ENCODE results near the gene MAVS. TPM values are rescaled to one million over a fixed set of nuclear protein-coding genes. Genes with fewer than 3 reads are reported as not detected.

MAVS gene
- total and polyA plus RNA-seq, 5 donors from 2014 or later, result 3.5 to 26.1 (median 3.8) TPM

GRCh38 chr20:3801299-3801698, 45.3 kb upstream of the MAVS start:
- no peak for DNase-seq
- H3K27ac Mint-ChIP-seq, result peak overlapping the region; percentile 96 to 98 (median 96)
- Histone ChIP-seq H3K36me3 (ENCODE audit: control insufficient read depth, insufficient read depth, low read length) (peaks cover 69% of the 10 kb centered on the region), H3K4me1 (ENCODE audit: control insufficient read depth, insufficient read depth, low read length, poor library complexity, severe bottlenecking) (peaks cover 69% of the 10 kb centered on the region), H3K9me3 (ENCODE audit: control insufficient read depth in 2 of 2, low read length in 2 of 2) (no peaks in the 10 kb centered on the region), H3K4me3 (ENCODE audit: low read depth, low read length) (peak overlapping the region; percentile 7), H3K27ac (ENCODE audit: insufficient read depth, low read length, poor library complexity, severe bottlenecking) (peak overlapping the region; percentile 73), H3K27me3 (ENCODE audit: control insufficient read depth, insufficient read depth, low read length) (no peaks in the 10 kb centered on the region)
- ATAC-seq (ENCODE audit: low read depth in 2 of 2), result no peak
- peaks cover 80% of the 10 kb centered on the region for H3K36me3 Mint-ChIP-seq
- H3K9me3 Mint-ChIP-seq, result no peaks in the 10 kb centered on the region
- peak overlapping the region in 2 of 4 donors; percentile 28 to 46 for H3K4me3 Mint-ChIP-seq
- H3K27me3 Mint-ChIP-seq, result peaks cover 4% of the 10 kb centered on the region
- peaks cover 7 to 81% (median 47%) of the 10 kb centered on the region in 4 donors for H3K4me1 Mint-ChIP-seq

- Histone ChIP-seq H3K27me3 (ENCODE audit: control insufficient read depth, insufficient read depth, low read length) (no peaks in the 10 kb centered on the region), H3K27ac (ENCODE audit: insufficient read depth, low read length, poor library complexity, severe bottlenecking) (peak overlapping the region; percentile 73), H3K9me3 (ENCODE audit: control insufficient read depth in 2 of 2, low read length in 2 of 2) (no peaks in the 10 kb centered on the region), H3K4me1 (ENCODE audit: control insufficient read depth, insufficient read depth, low read length, poor library complexity, severe bottlenecking) (peaks cover 70% of the 10 kb centered on the region), H3K36me3 (ENCODE audit: control insufficient read depth, insufficient read depth, low read length) (peaks cover 69% of the 10 kb centered on the region), H3K4me3 (ENCODE audit: low read depth, low read length) (no peak overlapping the region)
- ATAC-seq (ENCODE audit: low read depth in 2 of 2), result no peak
- H3K36me3 Mint-ChIP-seq, result peaks cover 82% of the 10 kb centered on the region
- peak overlapping the region in 2 of 4 donors; percentile 46 to 87 for H3K4me3 Mint-ChIP-seq
- no peak for DNase-seq
- no peaks in the 10 kb centered on the region for H3K9me3 Mint-ChIP-seq
- peaks cover 9 to 85% (median 49%) of the 10 kb centered on the region in 4 donors for H3K4me1 Mint-ChIP-seq
- peaks cover 4% of the 10 kb centered on the region for H3K27me3 Mint-ChIP-seq
- H3K27ac Mint-ChIP-seq, result peak overlapping the region in 2 of 3 donors; percentile 91 to 96
Observed at GRCh38 chr20:3801846-3802245, 44.8 kb upstream of the MAVS start.

- Mint-ChIP-seq H3K27ac (peak overlapping the region; percentile 90 to 98 (median 92)), H3K36me3 (peaks cover 82% of the 10 kb centered on the region), H3K4me3 (peak overlapping the region; percentile 41 to 87 (median 60)), H3K9me3 (no peaks in the 10 kb centered on the region), H3K4me1 (peaks cover 10 to 89% (median 55%) of the 10 kb centered on the region in 4 donors), H3K27me3 (peaks cover 2% of the 10 kb centered on the region)
- DNase-seq (no peak), ATAC-seq (ENCODE audit: low read depth in 2 of 2) (no peak)
- Histone ChIP-seq H3K4me3 (ENCODE audit: low read depth, low read length) (peak overlapping the region; percentile 7), H3K4me1 (ENCODE audit: control insufficient read depth, insufficient read depth, low read length, poor library complexity, severe bottlenecking) (peaks cover 71% of the 10 kb centered on the region), H3K27ac (ENCODE audit: insufficient read depth, low read length, poor library complexity, severe bottlenecking) (peak overlapping the region; percentile 73), H3K36me3 (ENCODE audit: control insufficient read depth, insufficient read depth, low read length) (peaks cover 69% of the 10 kb centered on the region), H3K27me3 (ENCODE audit: control insufficient read depth, insufficient read depth, low read length) (no peaks in the 10 kb centered on the region), H3K9me3 (ENCODE audit: control insufficient read depth in 2 of 2, low read length in 2 of 2) (no peaks in the 10 kb centered on the region)
Observed at GRCh38 chr20:3802524-3803239, 44.0 kb upstream of the MAVS start.

- H3K27me3 Mint-ChIP-seq, result no peaks in the 10 kb centered on the region
- Histone ChIP-seq H3K4me1 (ENCODE audit: control insufficient read depth, insufficient read depth, low read length, poor library complexity, severe bottlenecking) (peaks cover 71% of the 10 kb centered on the region), H3K4me3 (ENCODE audit: low read depth, low read length) (no peak overlapping the region), H3K27ac (ENCODE audit: insufficient read depth, low read length, poor library complexity, severe bottlenecking) (peak overlapping the region; percentile 73), H3K36me3 (ENCODE audit: control insufficient read depth, insufficient read depth, low read length) (peaks cover 67% of the 10 kb centered on the region), H3K9me3 (ENCODE audit: control insufficient read depth in 2 of 2, low read length in 2 of 2) (no peaks in the 10 kb centered on the region), H3K27me3 (ENCODE audit: control insufficient read depth, insufficient read depth, low read length) (no peaks in the 10 kb centered on the region)
- DNase-seq (no peak), ATAC-seq (ENCODE audit: low read depth in 2 of 2) (no peak)
- H3K36me3 Mint-ChIP-seq, result peaks cover 76% of the 10 kb centered on the region
- no peaks in the 10 kb centered on the region for H3K9me3 Mint-ChIP-seq
- peak overlapping the region in 3 of 4 donors; percentile 51 to 87 (median 70) for H3K4me3 Mint-ChIP-seq
- H3K27ac Mint-ChIP-seq, result peak overlapping the region; percentile 90 to 98 (median 92)
- peaks cover 5 to 89% (median 54%) of the 10 kb centered on the region in 4 donors for H3K4me1 Mint-ChIP-seq
Observed at GRCh38 chr20:3803289-3803688, 43.3 kb upstream of the MAVS start.

GRCh38 chr20:3803854-3804253, 42.8 kb upstream of the MAVS start:
- Histone ChIP-seq H3K9me3 (ENCODE audit: control insufficient read depth in 2 of 2, low read length in 2 of 2) (no peaks in the 10 kb centered on the region), H3K27me3 (ENCODE audit: control insufficient read depth, insufficient read depth, low read length) (no peaks in the 10 kb centered on the region), H3K4me1 (ENCODE audit: control insufficient read depth, insufficient read depth, low read length, poor library complexity, severe bottlenecking) (peaks cover 65% of the 10 kb centered on the region), H3K27ac (ENCODE audit: insufficient read depth, low read length, poor library complexity, severe bottlenecking) (peak overlapping the region; percentile 73), H3K36me3 (ENCODE audit: control insufficient read depth, insufficient read depth, low read length) (peaks cover 63% of the 10 kb centered on the region), H3K4me3 (ENCODE audit: low read depth, low read length) (no peak overlapping the region)
- H3K27me3 Mint-ChIP-seq, result no peaks in the 10 kb centered on the region
- peak overlapping the region; percentile 90 to 98 (median 92) for H3K27ac Mint-ChIP-seq
- H3K4me3 Mint-ChIP-seq, result peak overlapping the region in 3 of 4 donors; percentile 70 to 87 (median 73)
- H3K4me1 Mint-ChIP-seq, result peaks cover 5 to 87% (median 53%) of the 10 kb centered on the region in 4 donors
- H3K9me3 Mint-ChIP-seq, result no peaks in the 10 kb centered on the region
- H3K36me3 Mint-ChIP-seq, result peaks cover 70% of the 10 kb centered on the region
- DNase-seq, result no peak
- ATAC-seq (ENCODE audit: low read depth in 2 of 2), result no peak

GRCh38 chr20:3804254-3804751, 42.3 kb upstream of the MAVS start:
- DNase-seq (no peak), ATAC-seq (ENCODE audit: low read depth in 2 of 2) (no peak)
- Mint-ChIP-seq H3K4me1 (peaks cover 5 to 83% (median 50%) of the 10 kb centered on the region in 4 donors), H3K9me3 (no peaks in the 10 kb centered on the region), H3K4me3 (peak overlapping the region in 3 of 4 donors; percentile 53 to 87 (median 69)), H3K36me3 (peaks cover 66% of the 10 kb centered on the region), H3K27ac (peak overlapping the region; percentile 90 to 98 (median 92)), H3K27me3 (no peaks in the 10 kb centered on the region)
- peaks cover 61% of the 10 kb centered on the region for H3K4me1 ChIP-seq (ENCODE audit: control insufficient read depth, insufficient read depth, low read length, poor library complexity, severe bottlenecking)
- H3K36me3 ChIP-seq (ENCODE audit: control insufficient read depth, insufficient read depth, low read length), result peaks cover 63% of the 10 kb centered on the region
- no peak overlapping the region for H3K4me3 ChIP-seq (ENCODE audit: low read depth, low read length)
- H3K27ac ChIP-seq (ENCODE audit: insufficient read depth, low read length, poor library complexity, severe bottlenecking), result peak overlapping the region; percentile 73
- H3K27me3 ChIP-seq (ENCODE audit: control insufficient read depth, insufficient read depth, low read length), result no peaks in the 10 kb centered on the region
- H3K9me3 ChIP-seq (ENCODE audit: control insufficient read depth in 2 of 2, low read length in 2 of 2), result no peaks in the 10 kb centered on the region

GRCh38 chr20:3804781-3805180, 41.9 kb upstream of the MAVS start:
- Histone ChIP-seq H3K27ac (ENCODE audit: insufficient read depth, low read length, poor library complexity, severe bottlenecking) (peak overlapping the region; percentile 23), H3K9me3 (ENCODE audit: control insufficient read depth in 2 of 2, low read length in 2 of 2) (no peaks in the 10 kb centered on the region), H3K27me3 (ENCODE audit: control insufficient read depth, insufficient read depth, low read length) (no peaks in the 10 kb centered on the region), H3K36me3 (ENCODE audit: control insufficient read depth, insufficient read depth, low read length) (peaks cover 63% of the 10 kb centered on the region), H3K4me1 (ENCODE audit: control insufficient read depth, insufficient read depth, low read length, poor library complexity, severe bottlenecking) (peaks cover 58% of the 10 kb centered on the region), H3K4me3 (ENCODE audit: low read depth, low read length) (no peak overlapping the region)
- peaks cover 62% of the 10 kb centered on the region for H3K36me3 Mint-ChIP-seq
- DNase-seq, result no peak
- peak overlapping the region in 2 of 3 donors; percentile 16 to 90 for H3K27ac Mint-ChIP-seq
- no peak for ATAC-seq (ENCODE audit: low read depth in 2 of 2)
- peaks cover 5 to 81% (median 46%) of the 10 kb centered on the region in 4 donors for H3K4me1 Mint-ChIP-seq
- H3K27me3 Mint-ChIP-seq, result no peaks in the 10 kb centered on the region
- H3K4me3 Mint-ChIP-seq, result peak overlapping the region in 1 of 4 donors; percentile 87
- H3K9me3 Mint-ChIP-seq, result no peaks in the 10 kb centered on the region

Data from CD4-positive, CD25-positive, alpha-beta regulatory T cell (primary cell).